Stimulated activated CD4-positive, alpha-beta T cell treated with anti-CD3 and anti-CD28 coated beads, Interleukin-12 subunit alpha, Interleukin-12 subunit beta, amount 100 ng/mL, for 4 hours (primary cell): Measurements from ENCODE around the gene ACACB.

Experiments used
- DNase-seq: peaks from one replicate; pipeline ENCODE4 v3.0.0-alpha.2; 2020

ACACB gene

GRCh38 chr12:109221277-109221931 is 105.0 kb downstream of the ACACB start:
- DNase-seq = no peak

GRCh38 chr12:109222062-109222461 is 105.7 kb downstream of the ACACB start:
- no peak for DNase-seq

- no peak for DNase-seq
Measured at GRCh38 chr12:109222496-109222895, 106.1 kb downstream of the ACACB start.

GRCh38 chr12:109223211-109223610 is 106.8 kb downstream of the ACACB start:
- no peak for DNase-seq

GRCh38 chr12:109223868-109224267 is 107.5 kb downstream of the ACACB start:
- no peak for DNase-seq

GRCh38 chr12:109228664-109229063 is 112.3 kb downstream of the ACACB start:
- no peak for DNase-seq

- no peak for DNase-seq
Measured at GRCh38 chr12:109230193-109230592, 113.8 kb downstream of the ACACB start.

GRCh38 chr12:109232731-109233130 is 116.3 kb downstream of the ACACB start:
- no peak for DNase-seq

- no peak for DNase-seq
Measured at GRCh38 chr12:109234012-109234411, 117.6 kb downstream of the ACACB start.

GRCh38 chr12:109236257-109236656 is 119.9 kb downstream of the ACACB start:
- DNase-seq = no peak

GRCh38 chr12:109239179-109239578 is 122.8 kb downstream of the ACACB start:
- DNase-seq = no peak

GRCh38 chr12:109239691-109240090 is 123.3 kb downstream of the ACACB start:
- DNase-seq = no peak

- no peak for DNase-seq
Measured at GRCh38 chr12:109240365-109240764, 124.0 kb downstream of the ACACB start.

- DNase-seq = no peak
Measured at GRCh38 chr12:109241936-109242335, 125.5 kb downstream of the ACACB start.

GRCh38 chr12:109244073-109244472 is 127.7 kb downstream of the ACACB start:
- DNase-seq = no peak

- DNase-seq = no peak
Measured at GRCh38 chr12:109246221-109246620, 129.8 kb downstream of the ACACB start.

GRCh38 chr12:109247831-109248654 is 131.7 kb downstream of the ACACB start:
- no peak for DNase-seq

- no peak for DNase-seq
Measured at GRCh38 chr12:109250523-109250922, 134.1 kb downstream of the ACACB start.

GRCh38 chr12:109252799-109253198 is 136.4 kb downstream of the ACACB start:
- DNase-seq = no peak

GRCh38 chr12:109253913-109254544 is 137.6 kb downstream of the ACACB start:
- DNase-seq = no peak

- no peak for DNase-seq
Measured at GRCh38 chr12:109255377-109255776, 139.0 kb downstream of the ACACB start.

- DNase-seq = no peak
Measured at GRCh38 chr12:109256011-109256410, 139.6 kb downstream of the ACACB start.

- DNase-seq = no peak
Measured at GRCh38 chr12:109258201-109258600, 141.8 kb downstream of the ACACB start.
